SJCRH30 (cell line): ENCODE measurements around the gene BAHCC1. TPM values are rescaled to one million over a fixed set of nuclear protein-coding genes. Genes with fewer than 3 reads are reported as not detected.

Source experiments
- DNase-seq, 2 experiments: peaks; one replicate each; pipeline ENCODE4 v3.0.0-alpha.2; 2015 to 2020
- H3K27ac ChIP-seq: fragments of 250-450 bp; sonication (Bioruptor Pico); 2 replicates; pipeline ENCODE4 v1.5.1; 2020; ENCODE audit warnings: mild to moderate bottlenecking, moderate library complexity
- H3K27me3 ChIP-seq: fragments of 250-450 bp; sonication (Bioruptor Pico); 2 replicates; pipeline ENCODE4 v1.5.1; 2020; ENCODE audit warnings: mild to moderate bottlenecking, moderate library complexity
- H3K36me3 ChIP-seq: fragments of 250-450 bp; sonication (Bioruptor Pico); 2 replicates; pipeline ENCODE4 v1.5.1; 2020; ENCODE audit warnings: mild to moderate bottlenecking, moderate library complexity
- H3K4me1 ChIP-seq: fragments of 250-450 bp; sonication (Bioruptor Pico); 2 replicates; pipeline ENCODE4 v1.5.1; 2020; ENCODE audit warnings: mild to moderate bottlenecking, moderate library complexity
- H3K4me3 ChIP-seq: fragments of 250-450 bp; sonication (Bioruptor Pico); 2 replicates; pipeline ENCODE4 v1.5.1; 2020; ENCODE audit warnings: mild to moderate bottlenecking, moderate library complexity
- H3K9me3 ChIP-seq: fragments of 250-450 bp; sonication (Bioruptor Pico); replicated peaks from 2 replicates; pipeline ENCODE4 v1.5.1; 2020; ENCODE audit warnings: mild to moderate bottlenecking, moderate library complexity
- total RNA-seq: library from RNA; depleted of rRNA; stranded (reverse); fragments of >200 nt; shearing (Covaris generic); gene quantifications from 2 replicates; pipeline ENCODE4 v1.2.3, GENCODE V29; 2014

Gene BAHCC1
- total RNA-seq, 1 experiment from 2014 or later: 20.0 TPM

DNA sequence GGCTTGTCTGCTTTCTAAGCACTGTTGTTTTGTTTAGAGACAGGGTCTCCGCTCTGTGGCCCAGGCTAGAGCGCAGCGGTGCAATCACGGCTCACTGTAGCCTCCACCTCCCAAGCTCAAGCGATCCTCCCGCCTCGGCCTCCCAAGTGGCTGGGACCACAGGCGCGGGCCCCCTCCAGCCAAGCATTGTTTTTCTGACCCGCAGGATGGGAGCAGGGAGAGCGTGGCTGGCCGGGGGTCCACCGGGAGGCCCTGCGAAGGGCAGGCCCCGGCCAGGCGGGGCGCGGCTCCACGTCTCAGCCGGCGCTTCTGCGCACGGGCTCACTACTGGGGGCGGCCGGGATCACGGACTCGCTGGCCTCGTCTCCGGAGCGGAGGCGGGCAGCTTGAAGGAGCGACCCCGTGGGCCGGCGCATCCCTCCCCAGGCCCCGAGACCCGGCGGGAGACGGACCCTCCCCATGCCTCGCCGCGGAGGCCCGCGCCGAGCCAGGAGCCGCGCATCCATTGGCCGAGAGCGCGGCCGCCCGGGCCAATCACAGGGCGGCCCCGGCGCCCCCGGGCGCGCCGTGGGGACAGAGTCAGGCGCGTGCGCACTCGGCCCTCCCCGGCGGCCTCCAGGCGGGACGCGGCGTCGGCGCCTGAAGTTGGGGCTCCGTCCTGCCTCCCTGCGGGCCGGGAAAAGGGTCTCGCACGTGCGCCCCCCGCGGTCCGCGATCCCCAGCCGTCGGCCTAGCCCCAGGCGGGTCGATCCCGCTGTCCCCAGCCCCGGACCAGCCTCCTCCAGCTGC is 92.4 kb downstream of the BAHCC1 start:
- Histone ChIP-seq H3K27ac (no peak overlapping the region), H3K27me3 (no peaks in the 10 kb centered on the region; the same call in 1 of the 2 replicates), H3K4me1 (peaks cover 44% of the 10 kb centered on the region), H3K9me3 (no peaks in the 10 kb centered on the region), H3K4me3 (no peak overlapping the region), H3K36me3 (no peaks in the 10 kb centered on the region)
- no peak for DNase-seq

- Histone ChIP-seq H3K4me1 (peaks cover 39% of the 10 kb centered on the region), H3K36me3 (no peaks in the 10 kb centered on the region)
- DNase-seq: no peak
Observed at GRCh38 chr17:81488276-81488860, 93.1 kb downstream of the BAHCC1 start.

GRCh38 chr17:81489012-81489997 is 94.0 kb downstream of the BAHCC1 start:
- Histone ChIP-seq H3K4me3 (no peak overlapping the region), H3K27ac (no peak overlapping the region), H3K27me3 (no peaks in the 10 kb centered on the region; the same call in 1 of the 2 replicates), H3K4me1 (peaks cover 39% of the 10 kb centered on the region), H3K9me3 (no peaks in the 10 kb centered on the region), H3K36me3 (no peaks in the 10 kb centered on the region)
- DNase-seq: peak in 1 of 2 experiments; percentile 65

More at GRCh38 chr17:81488276-81488860, 93.1 kb downstream of the BAHCC1 start:
- Histone ChIP-seq H3K27me3 (no peaks in the 10 kb centered on the region; the same call in 1 of the 2 replicates), H3K4me3 (no peak overlapping the region), H3K9me3 (no peaks in the 10 kb centered on the region), H3K27ac (no peak overlapping the region)

DNA sequence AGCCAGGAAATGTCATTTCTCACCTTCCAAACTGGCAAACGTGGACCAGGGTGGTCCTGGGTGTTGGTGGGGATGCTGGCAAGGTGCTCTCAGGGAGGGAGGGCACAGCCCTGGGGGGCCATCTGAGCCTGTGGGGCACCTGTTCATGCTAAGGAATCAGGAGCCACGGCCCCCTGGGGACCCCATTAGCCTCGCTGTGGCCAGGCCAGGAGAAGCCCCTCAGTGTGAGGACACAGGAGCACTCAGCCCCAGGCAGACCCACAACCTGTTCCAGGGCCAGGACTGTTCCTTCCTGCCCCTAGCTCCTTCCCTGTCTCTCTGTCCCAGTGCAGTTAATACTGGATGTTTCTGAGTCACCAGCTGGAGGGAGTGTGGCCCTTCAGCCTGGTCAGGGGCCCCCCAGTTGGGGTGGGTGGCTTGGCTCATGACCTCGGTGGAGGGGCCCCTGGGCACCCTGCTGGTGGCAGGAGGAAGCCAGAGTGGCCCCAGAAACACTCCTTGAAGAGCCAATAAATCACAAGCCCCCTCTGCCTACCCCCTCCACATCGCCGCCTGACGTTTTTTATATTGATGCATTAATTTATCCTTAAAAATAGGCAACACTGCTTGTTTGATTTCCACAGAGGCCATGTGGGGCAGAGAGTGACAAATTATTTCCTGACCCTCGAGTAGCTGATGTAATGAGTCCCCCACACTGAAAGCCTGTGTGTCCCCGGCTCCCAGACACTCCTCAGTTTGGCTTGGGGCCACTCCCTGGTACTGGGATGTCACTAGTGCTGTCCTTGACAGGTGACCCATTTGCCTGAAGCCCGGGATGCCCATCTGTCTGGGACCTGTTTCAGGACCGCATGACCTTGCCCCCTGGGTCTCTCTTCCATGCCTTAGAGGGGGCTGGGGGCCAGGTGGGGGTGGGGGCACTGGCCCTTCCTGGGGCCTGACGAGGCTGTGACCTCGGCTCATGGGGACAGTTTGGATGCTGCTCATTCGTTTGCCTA is 95.0 kb downstream of the BAHCC1 start:
- no peaks in the 10 kb centered on the region for H3K9me3 ChIP-seq
- H3K27ac ChIP-seq: no peak overlapping the region
- H3K4me3 ChIP-seq: no peak overlapping the region
- H3K27me3 ChIP-seq: no peaks in the 10 kb centered on the region; the same call in 1 of the 2 replicates
- no peak for DNase-seq
- H3K36me3 ChIP-seq: no peaks in the 10 kb centered on the region
- H3K4me1 ChIP-seq: peaks cover 39% of the 10 kb centered on the region

DNA sequence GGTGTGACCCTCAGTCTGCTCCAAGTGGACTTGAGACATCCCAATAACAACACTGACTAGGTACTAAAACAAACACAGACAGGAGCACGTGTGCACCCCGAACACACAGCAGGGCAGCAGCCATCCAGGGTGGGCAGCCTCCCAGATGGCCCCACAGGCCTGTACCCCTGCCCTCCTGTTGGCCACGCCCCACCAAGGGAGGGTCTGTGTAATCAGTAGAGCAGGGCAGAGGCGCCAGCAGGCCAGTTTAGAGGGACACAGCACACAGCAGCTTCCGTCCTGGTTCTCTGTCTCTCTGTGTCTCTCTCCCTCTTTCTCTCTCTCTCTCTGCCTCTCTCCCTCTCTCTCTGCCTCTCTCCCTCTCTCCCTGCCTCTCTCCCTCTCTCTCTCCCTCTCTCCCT is 95.9 kb downstream of the BAHCC1 start:
- no peak overlapping the region for H3K27ac ChIP-seq
- H3K36me3 ChIP-seq: no peaks in the 10 kb centered on the region
- peaks cover 35% of the 10 kb centered on the region for H3K4me1 ChIP-seq
- no peaks in the 10 kb centered on the region for H3K9me3 ChIP-seq
- H3K27me3 ChIP-seq: no peaks in the 10 kb centered on the region; the same call in 1 of the 2 replicates
- no peak overlapping the region for H3K4me3 ChIP-seq
- DNase-seq: peak; percentile 81 to 82

- Histone ChIP-seq H3K4me3 (no peak overlapping the region), H3K36me3 (no peaks in the 10 kb centered on the region)
Observed at GRCh38 chr17:81491761-81492160, 96.5 kb downstream of the BAHCC1 start.

GRCh38 chr17:81492202-81492601 is 96.9 kb downstream of the BAHCC1 start:
- Histone ChIP-seq H3K36me3 (no peaks in the 10 kb centered on the region), H3K27me3 (no peaks in the 10 kb centered on the region; the same call in 1 of the 2 replicates), H3K9me3 (no peaks in the 10 kb centered on the region), H3K27ac (no peak overlapping the region), H3K4me1 (peaks cover 26% of the 10 kb centered on the region), H3K4me3 (no peak overlapping the region)
- DNase-seq: no peak

More at GRCh38 chr17:81491761-81492160, 96.5 kb downstream of the BAHCC1 start:
- Histone ChIP-seq H3K27ac (no peak overlapping the region), H3K27me3 (no peaks in the 10 kb centered on the region; the same call in 1 of the 2 replicates), H3K9me3 (no peaks in the 10 kb centered on the region), H3K4me1 (peaks cover 29% of the 10 kb centered on the region)
- peak; percentile 69 to 79 for DNase-seq

DNA sequence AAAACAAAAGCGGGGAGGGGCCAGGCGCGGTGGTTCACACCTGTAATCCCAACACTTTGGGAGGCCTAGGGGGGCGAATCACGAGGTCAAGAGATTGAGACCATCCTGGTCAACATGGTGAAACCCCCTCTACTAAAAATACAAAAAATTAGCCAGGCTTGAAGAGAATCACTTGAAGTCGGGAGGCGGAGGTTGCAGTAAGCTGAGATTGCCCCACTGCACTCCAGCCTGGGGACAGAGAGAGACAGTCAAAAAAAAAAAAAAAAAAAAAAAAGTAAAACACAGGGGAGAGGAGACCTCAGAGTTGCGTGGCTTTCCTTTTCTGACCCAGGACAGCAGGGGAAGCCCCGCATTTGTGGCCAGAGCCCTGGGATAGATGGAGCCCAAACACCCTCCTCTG is 97.4 kb downstream of the BAHCC1 start:
- no peak for DNase-seq
- Histone ChIP-seq H3K4me3 (no peak overlapping the region), H3K36me3 (no peaks in the 10 kb centered on the region), H3K4me1 (peaks cover 26% of the 10 kb centered on the region), H3K27me3 (no peaks in the 10 kb centered on the region; the same call in 1 of the 2 replicates), H3K9me3 (no peaks in the 10 kb centered on the region), H3K27ac (no peak overlapping the region)

- no peak overlapping the region for H3K27ac ChIP-seq
- H3K9me3 ChIP-seq: no peaks in the 10 kb centered on the region
- H3K36me3 ChIP-seq: no peaks in the 10 kb centered on the region
- no peak overlapping the region for H3K4me3 ChIP-seq
- DNase-seq: no peak
- H3K4me1 ChIP-seq: peaks cover 26% of the 10 kb centered on the region
- H3K27me3 ChIP-seq: no peaks in the 10 kb centered on the region; the same call in 1 of the 2 replicates
Observed at GRCh38 chr17:81493198-81494038, 98.2 kb downstream of the BAHCC1 start.

GRCh38 chr17:81494626-81495377 is 99.5 kb downstream of the BAHCC1 start:
- no peak overlapping the region for H3K4me3 ChIP-seq
- no peaks in the 10 kb centered on the region; the same call in 1 of the 2 replicates for H3K27me3 ChIP-seq
- H3K4me1 ChIP-seq: peaks cover 27% of the 10 kb centered on the region
- no peaks in the 10 kb centered on the region for H3K36me3 ChIP-seq
- peak in 1 of 2 experiments; percentile 61 for DNase-seq
- no peak overlapping the region for H3K27ac ChIP-seq
- H3K9me3 ChIP-seq: no peaks in the 10 kb centered on the region

- Histone ChIP-seq H3K4me3 (no peak overlapping the region), H3K27me3 (no peaks in the 10 kb centered on the region), H3K27ac (no peak overlapping the region; the same call in 1 of the 2 replicates), H3K36me3 (no peaks in the 10 kb centered on the region), H3K4me1 (peaks cover 7% of the 10 kb centered on the region; the same call in 1 of the 2 replicates), H3K9me3 (no peaks in the 10 kb centered on the region)
- no peak for DNase-seq
Observed at GRCh38 chr17:81498953-81499600, 103.8 kb downstream of the BAHCC1 start.

- H3K27me3 ChIP-seq: no peaks in the 10 kb centered on the region
- H3K4me3 ChIP-seq: no peak overlapping the region
- H3K9me3 ChIP-seq: no peaks in the 10 kb centered on the region
- DNase-seq: no peak
- H3K4me1 ChIP-seq: peaks cover 7% of the 10 kb centered on the region; the same call in 1 of the 2 replicates
- H3K36me3 ChIP-seq: no peaks in the 10 kb centered on the region
- no peak overlapping the region; the same call in 1 of the 2 replicates for H3K27ac ChIP-seq
Observed at GRCh38 chr17:81499601-81499970, 104.3 kb downstream of the BAHCC1 start.
